LoVo (cell line): ENCODE results near the gene FGFRL1.

Experiments used
- DNase-seq: peaks from one replicate; pipeline ENCODE4 v3.0.0-alpha.2; 2016; ENCODE audit warnings: low spot score

The FGFRL1 gene

GRCh38 chr4:1040344-1041146 is 29.1 kb downstream of the FGFRL1 start:
- DNase-seq = no peak

GRCh38 chr4:1041147-1041935 is 29.9 kb downstream of the FGFRL1 start:
- no peak for DNase-seq

GRCh38 chr4:1041936-1042330 is 30.5 kb downstream of the FGFRL1 start:
- DNase-seq = no peak

GRCh38 chr4:1042352-1043055 is 31.1 kb downstream of the FGFRL1 start:
- no peak for DNase-seq

GRCh38 chr4:1043162-1043561 is 31.7 kb downstream of the FGFRL1 start:
- DNase-seq = no peak

- peak; percentile 86 for DNase-seq
Observed at GRCh38 chr4:1043651-1044468, 32.4 kb downstream of the FGFRL1 start.

- no peak for DNase-seq
Observed at GRCh38 chr4:1044469-1045192, 33.2 kb downstream of the FGFRL1 start.

- DNase-seq = no peak
Observed at GRCh38 chr4:1045193-1045594, 33.8 kb downstream of the FGFRL1 start.

GRCh38 chr4:1045595-1046201 is 34.3 kb downstream of the FGFRL1 start:
- no peak for DNase-seq

GRCh38 chr4:1046581-1047011 is 35.2 kb downstream of the FGFRL1 start:
- DNase-seq = peak; percentile 63

GRCh38 chr4:1047106-1047975 is 35.9 kb downstream of the FGFRL1 start:
- no peak for DNase-seq

GRCh38 chr4:1047976-1048772 is 36.7 kb downstream of the FGFRL1 start:
- DNase-seq = no peak

GRCh38 chr4:1048773-1049590 is 37.6 kb downstream of the FGFRL1 start:
- DNase-seq = no peak

GRCh38 chr4:1049591-1049905 is 38.1 kb downstream of the FGFRL1 start:
- DNase-seq = no peak

- no peak for DNase-seq
Observed at GRCh38 chr4:1050486-1051213, 39.2 kb downstream of the FGFRL1 start.

GRCh38 chr4:1051472-1051871 is 40.0 kb downstream of the FGFRL1 start:
- DNase-seq = no peak

- DNase-seq = no peak
Observed at GRCh38 chr4:1052231-1052671, 40.8 kb downstream of the FGFRL1 start.
